VCaP (cell line): Measurements from ENCODE around the gene COIL.

Experiments
- H3K27ac ChIP-seq: fragments of 450-650 bp; 2 replicates; pipeline ENCODE4 v1.5.1; 2017
- TF ChIP-seq, protein P1 (sequence below): fragments of 450-650 bp; conservative IDR thresholded peaks from 2 replicates; pipeline ENCODE4 v1.5.1; 2017; ENCODE audit warnings: mild to moderate bottlenecking, moderate library complexity

COIL gene

DNA sequence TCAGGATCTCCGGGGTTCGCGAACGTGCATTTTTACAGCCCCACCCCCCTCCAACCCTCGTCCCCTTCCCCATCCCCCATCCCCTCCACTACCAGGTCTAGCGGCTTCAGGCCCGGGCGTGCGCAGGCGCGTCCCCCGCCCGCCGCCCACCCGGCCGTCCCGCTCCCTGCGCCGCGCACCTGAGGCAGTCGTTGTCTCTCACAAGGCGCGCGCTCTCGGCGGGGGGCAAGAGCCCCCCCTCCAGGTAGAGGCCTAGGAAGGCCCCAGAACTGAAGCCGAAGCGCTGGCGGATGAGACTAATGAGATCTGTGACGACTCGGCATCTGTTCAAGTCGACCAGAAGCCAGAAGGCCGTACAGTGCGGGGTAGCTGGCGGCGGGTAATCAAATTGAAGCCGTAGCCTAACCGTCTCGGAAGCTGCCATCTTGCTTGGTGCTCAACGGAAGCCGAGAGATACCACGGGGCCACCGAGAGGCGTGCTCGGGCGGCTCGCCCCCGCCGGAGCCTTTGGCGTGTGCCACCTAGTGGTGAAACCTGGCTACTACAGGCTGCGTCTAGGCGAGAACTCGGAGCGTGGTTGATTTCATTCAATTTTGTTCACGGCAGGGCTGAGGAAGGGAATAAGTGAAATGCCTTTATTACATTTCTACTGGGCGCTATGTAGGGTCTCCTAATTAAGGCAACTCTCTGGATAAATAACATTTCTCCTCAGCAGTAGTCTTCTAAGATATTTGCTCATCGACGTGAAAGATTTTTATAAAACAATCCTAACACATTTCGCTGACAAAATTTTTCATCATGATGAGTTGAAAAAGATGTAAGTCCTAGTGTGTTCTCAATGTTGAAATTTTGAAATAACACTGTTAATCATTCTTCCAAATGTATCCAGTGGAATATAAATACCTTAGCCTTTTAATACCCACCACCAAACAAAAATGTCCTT, at the start of gene COIL:
COIL (minus strand) TSS at position 455 of the 943 bp plus-strand sequence; CDS start at position 424, 31 bp downstream.
- TF ChIP-seq, protein P1, sequence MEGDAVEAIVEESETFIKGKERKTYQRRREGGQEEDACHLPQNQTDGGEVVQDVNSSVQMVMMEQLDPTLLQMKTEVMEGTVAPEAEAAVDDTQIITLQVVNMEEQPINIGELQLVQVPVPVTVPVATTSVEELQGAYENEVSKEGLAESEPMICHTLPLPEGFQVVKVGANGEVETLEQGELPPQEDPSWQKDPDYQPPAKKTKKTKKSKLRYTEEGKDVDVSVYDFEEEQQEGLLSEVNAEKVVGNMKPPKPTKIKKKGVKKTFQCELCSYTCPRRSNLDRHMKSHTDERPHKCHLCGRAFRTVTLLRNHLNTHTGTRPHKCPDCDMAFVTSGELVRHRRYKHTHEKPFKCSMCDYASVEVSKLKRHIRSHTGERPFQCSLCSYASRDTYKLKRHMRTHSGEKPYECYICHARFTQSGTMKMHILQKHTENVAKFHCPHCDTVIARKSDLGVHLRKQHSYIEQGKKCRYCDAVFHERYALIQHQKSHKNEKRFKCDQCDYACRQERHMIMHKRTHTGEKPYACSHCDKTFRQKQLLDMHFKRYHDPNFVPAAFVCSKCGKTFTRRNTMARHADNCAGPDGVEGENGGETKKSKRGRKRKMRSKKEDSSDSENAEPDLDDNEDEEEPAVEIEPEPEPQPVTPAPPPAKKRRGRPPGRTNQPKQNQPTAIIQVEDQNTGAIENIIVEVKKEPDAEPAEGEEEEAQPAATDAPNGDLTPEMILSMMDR: peak; percentile 98
- peak within 1 kb of the TSS; percentile 93 for H3K27ac ChIP-seq

GRCh38 chr17:57010487-57010886, 49.6 kb upstream of the COIL start:
- TF ChIP-seq, protein P1: no peak

DNA sequence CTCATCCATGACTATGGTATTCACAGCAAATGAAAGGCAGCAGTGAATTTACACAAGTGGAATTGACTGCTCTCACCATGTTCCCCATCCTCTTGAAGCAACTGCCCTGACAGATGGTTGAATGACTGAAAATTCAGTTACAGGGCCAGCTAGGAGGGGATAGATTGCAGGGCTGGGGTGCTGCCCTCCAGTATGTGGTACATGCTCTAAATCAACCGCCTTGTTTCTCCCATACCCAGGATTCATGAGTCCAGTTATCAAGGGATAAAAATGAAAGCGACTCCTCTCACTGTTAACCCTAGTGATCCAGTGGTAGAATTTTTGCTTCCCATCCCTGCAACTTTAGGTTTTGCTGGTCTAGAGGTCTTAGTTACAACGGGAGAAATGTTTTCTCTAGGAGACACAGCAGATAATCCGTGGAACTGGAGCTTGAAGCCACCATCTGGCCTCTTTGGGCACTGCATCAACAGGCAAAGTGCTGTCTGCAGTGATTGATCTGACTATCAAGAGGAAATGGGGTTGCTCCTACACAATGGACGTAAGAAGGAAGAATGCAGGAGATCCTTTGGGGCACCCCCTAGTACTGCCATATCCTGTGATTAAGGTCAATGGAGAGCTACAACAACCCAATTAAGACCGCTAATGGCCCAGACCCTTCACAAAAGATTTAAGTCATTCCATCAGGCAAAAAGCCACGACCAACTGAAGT, 49.0 kb upstream of the COIL start:
- TF ChIP-seq, protein P1: peak; percentile 75
- no peak overlapping the region for H3K27ac ChIP-seq

More at GRCh38 chr17:57010487-57010886, 49.6 kb upstream of the COIL start:
- H3K27ac ChIP-seq: no peak overlapping the region

DNA sequence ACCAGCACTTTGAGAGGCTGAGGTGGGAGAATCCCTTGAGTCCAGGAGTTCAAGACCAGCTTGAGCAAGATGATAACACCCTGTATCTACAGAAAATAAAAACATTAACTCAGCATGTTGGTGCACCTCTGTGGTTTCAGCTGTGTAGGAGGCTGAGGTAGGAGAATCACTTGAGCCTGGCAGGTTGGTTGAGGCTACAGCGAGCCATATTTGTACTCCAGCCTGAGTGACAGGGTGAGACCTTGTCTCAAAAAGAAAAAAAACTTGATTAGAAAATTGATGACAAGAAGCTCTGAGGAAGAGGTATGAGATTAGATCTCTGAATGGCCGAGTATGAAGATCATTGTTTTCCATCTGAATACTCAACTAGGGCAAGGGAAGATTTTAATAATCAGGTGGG, 48.1 kb upstream of the COIL start:
- no peak overlapping the region for H3K27ac ChIP-seq
- TF ChIP-seq, protein P1: no peak

- H3K27ac ChIP-seq: no peak overlapping the region
- TF ChIP-seq, protein P1: no peak
Measured at GRCh38 chr17:57006040-57006439, 45.2 kb upstream of the COIL start.

DNA sequence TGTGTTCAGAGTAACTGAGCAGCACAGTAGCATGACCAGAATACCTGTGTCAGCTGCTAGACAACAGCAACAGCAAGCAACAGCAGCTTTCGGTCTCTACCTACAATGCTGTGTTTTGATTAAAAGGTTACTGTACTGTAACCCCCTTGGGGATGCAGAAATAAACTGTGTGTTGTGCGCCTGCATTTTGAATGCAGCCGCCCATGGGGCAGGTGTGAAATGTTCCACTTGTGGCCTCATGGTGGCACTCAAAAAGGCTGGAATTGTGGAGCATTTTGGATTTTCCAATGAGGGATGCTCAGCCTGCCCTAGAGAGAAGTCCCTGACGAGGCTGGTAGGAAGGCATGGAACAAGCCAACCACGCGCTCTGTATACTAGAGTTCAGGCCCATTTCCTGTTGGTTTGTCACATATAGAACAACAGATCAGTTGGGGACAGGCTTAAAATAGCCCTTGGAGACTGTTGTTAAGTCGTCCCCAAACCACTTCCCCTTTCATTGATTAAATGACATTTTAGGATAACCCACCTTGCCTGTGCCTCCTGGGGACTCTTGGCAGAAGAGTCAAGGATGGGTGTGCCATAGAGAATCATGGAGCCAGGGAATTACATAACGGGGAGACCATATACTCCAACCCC, 44.2 kb upstream of the COIL start:
- no peak overlapping the region for H3K27ac ChIP-seq
- TF ChIP-seq, protein P1: peak; percentile 71

DNA sequence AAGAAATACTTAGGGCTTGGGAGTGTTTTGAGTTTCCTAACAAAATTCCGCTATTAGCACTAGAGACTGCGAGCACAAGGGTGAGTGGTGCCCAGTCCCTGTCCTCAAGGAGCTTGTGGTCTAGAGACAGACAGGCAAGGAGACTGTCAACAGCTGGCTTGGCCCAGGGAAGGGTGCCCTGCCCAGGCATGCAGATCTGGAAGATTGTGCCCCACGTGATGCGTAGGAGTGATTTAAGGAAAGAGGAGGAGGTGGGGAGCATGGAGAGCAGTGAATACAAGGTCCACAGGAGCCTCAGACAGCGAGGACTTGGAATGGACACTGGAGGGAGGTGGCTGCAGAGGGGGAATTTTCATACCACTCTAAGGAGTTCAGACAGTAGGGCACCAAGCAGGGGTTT, 42.1 kb upstream of the COIL start:
- TF ChIP-seq, protein P1: no peak
- H3K27ac ChIP-seq: no peak overlapping the region
